ENCODE results near the gene PRKAG2.

Gene PRKAG2

GRCh38 chr7:151808400-151809145 is 68.3 kb downstream of the PRKAG2 start:
- Mint-ChIP-seq H3K9me3 (no peaks in the 10 kb centered on the region), H3K4me3 (no peak overlapping the region), H3K27ac (peak overlapping the region; percentile 80), H3K4me1 (ENCODE audit: low read depth) (peaks cover 79% of the 10 kb centered on the region), H3K27me3 (no peaks in the 10 kb centered on the region), H3K36me3 (ENCODE audit: low read depth) (peaks cover 18% of the 10 kb centered on the region)
- intact Hi-C loops (cut with micrococcal nuclease), result loop anchor here (5.0 kb wide), 1 partner anchor 44 kb away; no protein-coding TSS in a partner anchor

GRCh38 chr7:151807846-151808245 is 69.1 kb downstream of the PRKAG2 start:
- peaks cover 13% of the 10 kb centered on the region for H3K36me3 Mint-ChIP-seq (ENCODE audit: low read depth)
- H3K4me3 Mint-ChIP-seq, result peak overlapping the region; percentile 56
- no peaks in the 10 kb centered on the region for H3K9me3 Mint-ChIP-seq
- intact Hi-C loops (cut with micrococcal nuclease), result loop anchor here (2.0 to 5.0 kb wide), 2 partner anchors 25 to 44 kb away; no protein-coding TSS in a partner anchor
- H3K27me3 Mint-ChIP-seq, result no peaks in the 10 kb centered on the region
- peaks cover 78% of the 10 kb centered on the region for H3K4me1 Mint-ChIP-seq (ENCODE audit: low read depth)
- H3K27ac Mint-ChIP-seq, result peak overlapping the region; percentile 80

- H3K4me3 Mint-ChIP-seq, result peak overlapping the region; percentile 56
- H3K4me1 Mint-ChIP-seq (ENCODE audit: low read depth), result peaks cover 84% of the 10 kb centered on the region
- peaks cover 13% of the 10 kb centered on the region for H3K36me3 Mint-ChIP-seq (ENCODE audit: low read depth)
- intact Hi-C loops (cut with micrococcal nuclease), result loop anchor here (2.0 to 5.0 kb wide), 2 partner anchors 24 to 45 kb away; no protein-coding TSS in a partner anchor
- H3K27ac Mint-ChIP-seq, result peak overlapping the region; percentile 80
- no peaks in the 10 kb centered on the region for H3K27me3 Mint-ChIP-seq
- no peaks in the 10 kb centered on the region for H3K9me3 Mint-ChIP-seq
These were observed 69.8 kb downstream of the PRKAG2 start for GRCh38 chr7:151806952-151807775.

DNA sequence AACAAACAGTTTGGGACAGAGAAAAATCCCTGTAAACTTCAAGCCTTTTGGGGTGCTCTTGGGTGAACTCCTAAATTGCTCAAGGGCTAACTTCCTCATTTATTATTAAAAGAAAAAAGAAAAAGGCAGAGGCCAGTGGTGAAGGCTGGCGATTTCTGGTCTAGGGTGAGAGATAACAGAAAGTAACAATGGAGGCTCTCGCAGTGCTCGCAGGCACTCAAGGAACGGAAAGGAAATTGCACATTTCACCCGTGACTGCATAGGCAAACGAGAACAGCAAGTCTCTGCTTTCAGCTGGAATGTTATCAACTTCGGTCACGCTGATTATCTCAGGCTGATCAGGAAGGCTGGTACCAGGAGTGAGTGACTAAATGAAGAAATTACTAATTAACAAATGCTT is 70.7 kb downstream of the PRKAG2 start:
- Mint-ChIP-seq H3K9me3 (no peaks in the 10 kb centered on the region), H3K27me3 (no peaks in the 10 kb centered on the region), H3K4me1 (ENCODE audit: low read depth) (peaks cover 93% of the 10 kb centered on the region), H3K36me3 (ENCODE audit: low read depth) (peaks cover 13% of the 10 kb centered on the region), H3K4me3 (peak overlapping the region; percentile 58), H3K27ac (peak overlapping the region; percentile 80)
- intact Hi-C loops (cut with micrococcal nuclease), result loop anchor here (2.0 to 5.0 kb wide), 2 partner anchors 23 to 46 kb away; no protein-coding TSS in a partner anchor

GRCh38 chr7:151805191-151805590 is 71.7 kb downstream of the PRKAG2 start:
- peaks cover 86% of the 10 kb centered on the region for H3K4me1 Mint-ChIP-seq (ENCODE audit: low read depth)
- H3K4me3 Mint-ChIP-seq, result no peak overlapping the region
- intact Hi-C loops (cut with micrococcal nuclease), result loop anchor here (5.0 kb wide), 1 partner anchor 47 kb away; no protein-coding TSS in a partner anchor
- H3K9me3 Mint-ChIP-seq, result no peaks in the 10 kb centered on the region
- H3K27ac Mint-ChIP-seq, result peak overlapping the region; percentile 10
- peaks cover 22% of the 10 kb centered on the region for H3K36me3 Mint-ChIP-seq (ENCODE audit: low read depth)
- no peaks in the 10 kb centered on the region for H3K27me3 Mint-ChIP-seq

- Mint-ChIP-seq H3K9me3 (no peaks in the 10 kb centered on the region), H3K27ac (peak overlapping the region; percentile 10), H3K4me3 (no peak overlapping the region), H3K36me3 (ENCODE audit: low read depth) (peaks cover 22% of the 10 kb centered on the region), H3K4me1 (ENCODE audit: low read depth) (peaks cover 81% of the 10 kb centered on the region), H3K27me3 (no peaks in the 10 kb centered on the region)
- intact Hi-C loops (cut with micrococcal nuclease), result loop anchor here (5.0 kb wide), 1 partner anchor 48 kb away; no protein-coding TSS in a partner anchor
These were observed 72.2 kb downstream of the PRKAG2 start for GRCh38 chr7:151804756-151805155.

DNA sequence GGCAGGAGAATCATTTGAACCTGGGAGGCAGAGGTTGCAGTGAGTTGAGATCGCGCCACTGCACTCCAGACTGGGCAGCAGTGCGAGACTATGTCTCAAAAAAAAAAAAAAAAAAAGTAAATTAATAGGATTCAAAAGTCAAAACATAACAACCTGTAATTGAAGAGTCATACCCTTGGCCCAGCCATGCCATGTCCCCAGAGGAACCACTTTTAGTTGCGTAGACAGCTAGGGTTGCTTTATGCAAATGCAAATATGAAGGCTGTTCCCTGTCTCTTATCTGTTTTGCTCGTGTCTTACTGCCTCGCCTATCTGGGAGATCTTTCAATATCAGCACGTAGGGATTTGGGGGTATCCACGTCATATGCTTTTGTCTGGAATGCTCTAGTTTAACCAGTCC is 73.1 kb downstream of the PRKAG2 start:
- Mint-ChIP-seq H3K9me3 (no peaks in the 10 kb centered on the region), H3K4me1 (ENCODE audit: low read depth) (peaks cover 81% of the 10 kb centered on the region), H3K36me3 (ENCODE audit: low read depth) (peaks cover 22% of the 10 kb centered on the region), H3K4me3 (no peak overlapping the region), H3K27ac (no peak overlapping the region), H3K27me3 (no peaks in the 10 kb centered on the region)
- intact Hi-C loops (cut with micrococcal nuclease), result no loop called here

DNA sequence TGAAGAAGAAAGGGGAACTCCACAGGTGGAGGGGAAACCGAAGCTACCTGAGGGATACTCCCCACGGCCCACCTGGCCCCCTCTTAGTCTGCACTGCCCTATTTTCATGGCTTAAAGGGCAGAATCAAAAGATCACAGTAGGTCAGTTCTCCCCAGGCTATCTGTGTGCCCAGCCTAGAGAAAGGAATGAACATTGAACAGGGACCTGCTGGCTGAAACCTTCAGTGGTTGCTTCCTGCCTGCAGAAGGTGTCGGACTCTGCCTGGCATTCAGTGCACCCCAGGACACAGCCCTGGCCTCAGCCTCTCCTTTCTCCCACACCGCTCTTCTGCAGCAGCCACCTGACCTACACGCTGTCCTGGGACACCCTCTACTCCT is 74.5 kb downstream of the PRKAG2 start:
- no peak overlapping the region for H3K4me3 Mint-ChIP-seq
- peaks cover 22% of the 10 kb centered on the region for H3K36me3 Mint-ChIP-seq (ENCODE audit: low read depth)
- intact Hi-C loops (cut with micrococcal nuclease), result no loop called here
- no peaks in the 10 kb centered on the region for H3K27me3 Mint-ChIP-seq
- H3K9me3 Mint-ChIP-seq, result no peaks in the 10 kb centered on the region
- H3K4me1 Mint-ChIP-seq (ENCODE audit: low read depth), result peaks cover 81% of the 10 kb centered on the region
- H3K27ac Mint-ChIP-seq, result no peak overlapping the region

DNA sequence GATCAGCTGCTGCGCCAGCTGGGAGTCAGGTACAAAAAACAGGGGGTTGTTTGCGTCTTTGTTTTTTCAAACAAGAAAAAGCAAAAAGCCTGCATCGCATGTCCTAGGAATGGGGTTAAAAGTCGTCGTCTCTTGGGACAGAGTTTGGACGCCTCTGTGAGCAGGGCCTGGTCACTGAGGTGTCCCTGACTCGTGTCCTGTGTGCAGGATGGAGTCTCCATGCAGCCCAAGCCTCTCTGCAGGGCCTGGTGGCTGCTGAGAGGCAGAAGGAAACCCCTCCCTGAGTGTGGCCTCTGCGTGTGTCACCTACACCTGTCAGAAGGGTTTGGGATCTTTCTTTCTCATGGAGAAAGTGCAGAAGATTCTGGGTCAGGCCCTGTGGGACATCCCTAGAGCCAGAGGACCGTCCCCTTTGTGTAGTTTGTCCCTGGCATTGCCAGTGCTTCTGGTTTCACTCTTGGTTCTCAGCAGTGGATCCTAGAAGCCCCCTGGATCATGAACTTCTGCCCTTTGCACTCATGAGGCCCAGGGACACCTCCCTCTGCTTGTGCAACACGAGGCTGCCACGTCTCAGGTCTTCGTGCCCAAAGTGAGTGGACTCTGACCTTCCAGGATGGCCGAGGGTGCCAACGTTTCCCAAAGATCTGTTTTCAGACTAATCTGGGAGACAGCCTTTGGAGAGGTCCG is 75.0 kb downstream of the PRKAG2 start:
- peaks cover 81% of the 10 kb centered on the region for H3K4me1 Mint-ChIP-seq (ENCODE audit: low read depth)
- intact Hi-C loops (cut with micrococcal nuclease), result no loop called here
- H3K27me3 Mint-ChIP-seq, result no peaks in the 10 kb centered on the region
- H3K27ac Mint-ChIP-seq, result no peak overlapping the region
- no peak overlapping the region for H3K4me3 Mint-ChIP-seq
- no peaks in the 10 kb centered on the region for H3K9me3 Mint-ChIP-seq
- H3K36me3 Mint-ChIP-seq (ENCODE audit: low read depth), result peaks cover 22% of the 10 kb centered on the region

DNA sequence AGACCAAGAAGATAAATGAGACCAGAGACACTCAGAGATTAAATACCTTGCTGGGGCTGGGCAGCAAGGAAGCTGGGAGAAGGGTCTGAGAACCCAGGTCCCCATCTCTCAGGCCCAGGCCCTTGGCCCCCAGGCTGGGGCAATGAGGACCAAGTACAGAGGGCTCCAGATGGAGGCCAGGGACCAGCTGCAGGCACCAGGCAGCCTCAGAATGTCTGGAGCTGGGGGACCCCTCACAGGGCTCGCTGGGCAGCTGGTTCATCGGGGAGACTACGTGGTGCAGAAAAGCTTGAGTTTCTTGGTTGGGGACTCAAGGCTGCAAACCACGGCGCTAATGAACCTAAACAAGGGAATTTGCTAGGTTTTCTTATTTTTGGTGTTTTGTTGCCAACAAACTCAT is 75.6 kb downstream of the PRKAG2 start:
- peaks cover 22% of the 10 kb centered on the region for H3K36me3 Mint-ChIP-seq (ENCODE audit: low read depth)
- no peak overlapping the region for H3K4me3 Mint-ChIP-seq
- H3K4me1 Mint-ChIP-seq (ENCODE audit: low read depth), result peaks cover 81% of the 10 kb centered on the region
- no peak overlapping the region for H3K27ac Mint-ChIP-seq
- intact Hi-C loops (cut with micrococcal nuclease), result no loop called here
- no peaks in the 10 kb centered on the region for H3K9me3 Mint-ChIP-seq
- no peaks in the 10 kb centered on the region for H3K27me3 Mint-ChIP-seq

DNA sequence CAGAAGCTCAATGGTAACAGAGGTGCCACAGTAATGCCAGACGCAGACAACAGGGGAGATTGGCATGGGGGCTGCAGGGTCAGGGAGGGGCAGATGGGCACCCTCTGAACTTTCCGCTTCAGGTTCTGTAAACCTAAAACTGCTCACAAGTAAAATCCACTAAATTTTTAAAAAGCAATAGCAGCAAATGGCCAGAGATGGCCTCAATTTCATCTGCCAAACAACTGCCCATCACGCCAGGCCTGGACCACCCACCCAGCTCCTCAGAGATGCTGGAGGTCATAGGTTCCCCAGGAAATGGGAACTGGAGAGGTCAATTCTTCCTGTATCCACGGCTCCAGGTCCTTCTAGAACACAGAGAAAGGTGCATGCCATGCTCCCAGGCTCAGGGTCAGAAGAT is 76.1 kb downstream of the PRKAG2 start:
- Mint-ChIP-seq H3K27ac (no peak overlapping the region), H3K27me3 (no peaks in the 10 kb centered on the region), H3K9me3 (no peaks in the 10 kb centered on the region), H3K4me1 (ENCODE audit: low read depth) (peaks cover 81% of the 10 kb centered on the region), H3K4me3 (no peak overlapping the region), H3K36me3 (ENCODE audit: low read depth) (peaks cover 22% of the 10 kb centered on the region)
- intact Hi-C loops (cut with micrococcal nuclease), result no loop called here

- intact Hi-C loops (cut with micrococcal nuclease), result no loop called here
- H3K36me3 Mint-ChIP-seq (ENCODE audit: low read depth), result peaks cover 23% of the 10 kb centered on the region
- H3K4me3 Mint-ChIP-seq, result no peak overlapping the region
- H3K4me1 Mint-ChIP-seq (ENCODE audit: low read depth), result peaks cover 82% of the 10 kb centered on the region
- peak overlapping the region; percentile 21 for H3K27ac Mint-ChIP-seq
- H3K9me3 Mint-ChIP-seq, result no peaks in the 10 kb centered on the region
- no peaks in the 10 kb centered on the region for H3K27me3 Mint-ChIP-seq
These were observed 76.5 kb downstream of the PRKAG2 start for GRCh38 chr7:151800391-151800790.

- intact Hi-C loops (cut with micrococcal nuclease), result loop anchor here (5.0 kb wide), 1 partner anchor 38 kb away; no protein-coding TSS in a partner anchor
- H3K4me1 Mint-ChIP-seq (ENCODE audit: low read depth), result peaks cover 82% of the 10 kb centered on the region
- H3K4me3 Mint-ChIP-seq, result no peak overlapping the region
- no peaks in the 10 kb centered on the region for H3K27me3 Mint-ChIP-seq
- no peaks in the 10 kb centered on the region for H3K9me3 Mint-ChIP-seq
- no peak overlapping the region for H3K27ac Mint-ChIP-seq
- H3K36me3 Mint-ChIP-seq (ENCODE audit: low read depth), result peaks cover 23% of the 10 kb centered on the region
These were observed 77.4 kb downstream of the PRKAG2 start for GRCh38 chr7:151799506-151799905.

All from dendritic cell treated with granulocyte-macrophage colony-stimulating factor and Interleukin-4, amounts not matched to agents 40 ng/mL and 50 ng/mL, for 4 days (primary cell).